HuH-7.5 (cell line): ENCODE measurements around the gene B3GNT2.
"Not testable (repeated sequence)": the region's sequence is repeated elsewhere in the genome, so short reads cannot be mapped to it uniquely, and the experiment has no call there.

Source experiments
- DNase-seq: peaks from one replicate; pipeline ENCODE4 v3.0.0; 2011; ENCODE audit warnings: low spot score

B3GNT2 gene

GRCh38 chr2:62185475-62186155 is 10.3 kb upstream of the B3GNT2 start:
- DNase-seq = no peak

DNA sequence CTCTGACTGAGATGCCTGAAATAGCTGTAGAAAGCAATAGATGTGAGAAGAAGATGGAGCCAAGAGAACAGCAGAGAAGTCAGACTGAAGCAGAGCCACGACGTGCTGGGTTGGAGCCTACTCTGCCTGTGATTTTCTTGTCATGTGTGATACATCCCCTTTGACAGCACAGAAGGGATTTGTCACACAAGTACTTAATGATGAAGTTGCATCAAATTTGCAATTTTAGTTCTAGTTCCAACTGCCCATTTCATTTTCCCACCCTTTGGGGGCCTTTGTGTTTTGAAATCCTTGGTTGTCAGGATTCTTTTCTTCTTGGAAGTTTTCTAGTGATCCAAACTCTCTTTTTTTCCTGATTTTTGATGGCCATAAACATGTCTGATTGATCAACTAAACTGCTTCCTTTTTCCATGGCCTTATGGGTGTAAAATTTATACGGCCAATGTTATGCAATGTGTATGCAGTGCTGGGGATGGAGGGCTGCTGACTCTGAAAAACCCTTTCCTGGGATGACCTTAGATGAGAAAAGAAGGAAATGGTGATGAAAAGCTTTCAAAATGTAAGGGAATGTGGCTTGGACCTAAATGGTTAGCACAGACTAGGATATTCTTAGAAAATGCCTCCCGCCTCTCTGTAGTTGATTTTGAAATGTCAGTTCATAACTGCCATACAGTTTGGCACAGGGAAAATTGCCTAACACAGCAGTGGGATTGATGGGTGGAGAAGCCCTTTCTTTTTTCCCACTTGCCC is 9.6 kb upstream of the B3GNT2 start:
- no peak for DNase-seq

- DNase-seq = no peak
Measured at GRCh38 chr2:62187246-62187645, 8.7 kb upstream of the B3GNT2 start.

DNA sequence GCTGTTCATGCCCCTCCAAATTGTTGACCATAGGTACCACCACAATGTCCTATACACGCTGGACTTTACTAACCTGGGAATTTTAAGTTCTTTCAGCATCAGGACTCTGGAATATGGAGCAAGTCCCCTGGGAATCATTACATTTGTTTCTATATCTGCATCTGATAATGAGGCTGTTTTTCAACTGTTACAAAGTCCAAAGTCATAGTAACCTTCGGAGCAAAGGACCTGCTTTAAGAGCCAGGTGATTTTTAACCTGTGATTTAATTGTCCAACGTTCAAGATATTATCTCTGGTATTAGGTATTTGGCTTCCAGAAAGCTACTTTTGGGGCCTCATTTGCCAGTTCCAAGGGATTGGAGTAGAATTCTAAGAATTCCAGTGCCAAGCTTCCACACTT is 7.5 kb upstream of the B3GNT2 start:
- no peak for DNase-seq

DNA sequence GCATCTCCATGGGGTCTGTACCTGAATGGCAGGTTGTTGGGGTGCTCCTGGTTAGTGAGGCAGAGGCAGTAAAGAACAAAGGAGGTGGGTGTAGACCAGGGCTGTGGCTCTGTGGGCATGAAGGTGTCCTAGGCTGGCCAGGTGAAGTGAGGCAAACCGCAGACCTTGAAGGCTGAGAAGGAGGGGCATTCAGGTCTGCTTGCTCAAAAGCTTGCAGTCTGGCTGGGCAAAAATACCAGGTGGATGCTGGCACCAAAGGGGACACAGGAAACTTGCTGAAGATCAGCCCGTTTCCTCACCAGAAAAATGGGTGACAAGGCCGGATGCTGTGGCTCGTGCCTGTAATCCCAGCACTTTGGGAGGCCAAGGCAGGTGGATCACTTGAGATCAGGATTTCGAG is 6.7 kb upstream of the B3GNT2 start:
- no peak for DNase-seq

GRCh38 chr2:62192811-62193210 is 3.1 kb upstream of the B3GNT2 start:
- no peak for DNase-seq

DNA sequence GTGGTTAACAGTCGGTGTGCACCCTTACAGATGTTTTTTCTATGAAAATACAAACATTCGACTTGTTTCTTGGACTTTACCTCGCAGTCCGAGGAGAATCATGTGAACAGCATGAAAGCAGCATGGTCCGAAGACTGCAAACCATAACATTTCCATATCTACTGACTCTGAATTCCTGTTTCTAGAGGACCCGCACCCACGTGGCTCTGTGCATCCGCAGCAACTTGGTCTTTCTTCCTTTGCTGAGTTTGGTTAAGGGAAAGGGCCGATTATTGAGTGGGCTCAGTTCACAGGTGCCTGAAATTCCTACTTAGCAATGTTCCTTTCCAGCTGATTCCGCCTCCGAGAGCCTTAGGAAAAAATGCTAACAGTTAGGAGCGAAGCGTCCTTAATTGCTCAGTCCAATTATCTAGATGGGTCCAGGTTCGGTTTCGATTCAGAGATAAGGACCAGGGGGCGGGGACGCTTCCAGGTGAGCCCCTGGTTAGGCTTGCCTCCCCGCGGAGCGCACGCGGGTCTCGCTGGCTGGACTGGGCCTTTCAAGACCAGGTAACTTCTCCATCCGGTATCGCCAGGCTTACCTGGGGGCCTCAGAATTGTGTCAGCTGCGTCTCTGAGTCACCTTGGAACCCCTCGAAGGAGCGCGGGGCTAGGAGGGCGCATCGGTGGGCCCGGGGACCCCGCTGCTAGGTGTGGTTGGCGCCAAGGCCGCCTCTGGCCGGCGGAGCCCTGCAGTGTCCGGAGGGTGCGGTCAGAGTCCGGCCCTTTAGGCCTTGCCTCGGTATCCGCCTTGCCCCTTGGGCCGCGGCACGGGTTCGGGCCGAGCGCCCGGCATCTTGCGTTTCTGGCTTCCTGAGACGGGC is 1.1 kb upstream of the B3GNT2 start:
- DNase-seq = no peak

DNA sequence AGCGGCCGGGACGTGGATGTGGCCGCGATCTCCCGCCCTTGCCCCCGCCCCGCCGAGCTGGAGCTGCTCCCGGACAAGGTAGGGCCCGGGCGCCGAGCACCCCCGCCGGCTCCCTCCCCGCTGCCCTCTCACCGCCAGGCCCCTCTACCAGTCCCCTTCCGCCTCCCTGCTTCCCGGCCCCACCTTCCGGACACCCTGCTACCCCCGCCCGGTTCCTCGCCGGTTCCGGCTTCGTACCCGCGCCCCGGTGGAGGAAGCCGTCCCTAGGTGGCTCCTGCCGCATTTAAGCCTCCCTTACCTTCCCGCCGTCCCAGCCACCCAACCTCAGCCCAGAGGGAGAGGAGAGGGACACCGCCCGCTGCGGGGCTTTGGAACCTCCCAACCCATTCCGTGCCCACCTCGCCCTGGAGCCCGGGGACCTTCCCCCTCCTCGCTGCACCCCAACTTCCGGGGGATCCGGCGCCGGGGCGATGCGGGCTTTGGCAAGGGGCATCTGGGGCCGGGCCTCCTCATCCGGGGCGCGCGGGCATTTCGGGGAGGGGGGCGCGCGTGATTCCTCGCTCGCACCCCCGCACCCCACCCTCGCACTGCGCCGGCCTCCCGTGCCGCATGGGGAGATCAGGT is 475 bp downstream of the B3GNT2 start:
- peak; percentile 52 for DNase-seq

GRCh38 chr2:62197011-62197924 is 1.4 kb downstream of the B3GNT2 start:
- DNase-seq = peak; percentile 62

DNA sequence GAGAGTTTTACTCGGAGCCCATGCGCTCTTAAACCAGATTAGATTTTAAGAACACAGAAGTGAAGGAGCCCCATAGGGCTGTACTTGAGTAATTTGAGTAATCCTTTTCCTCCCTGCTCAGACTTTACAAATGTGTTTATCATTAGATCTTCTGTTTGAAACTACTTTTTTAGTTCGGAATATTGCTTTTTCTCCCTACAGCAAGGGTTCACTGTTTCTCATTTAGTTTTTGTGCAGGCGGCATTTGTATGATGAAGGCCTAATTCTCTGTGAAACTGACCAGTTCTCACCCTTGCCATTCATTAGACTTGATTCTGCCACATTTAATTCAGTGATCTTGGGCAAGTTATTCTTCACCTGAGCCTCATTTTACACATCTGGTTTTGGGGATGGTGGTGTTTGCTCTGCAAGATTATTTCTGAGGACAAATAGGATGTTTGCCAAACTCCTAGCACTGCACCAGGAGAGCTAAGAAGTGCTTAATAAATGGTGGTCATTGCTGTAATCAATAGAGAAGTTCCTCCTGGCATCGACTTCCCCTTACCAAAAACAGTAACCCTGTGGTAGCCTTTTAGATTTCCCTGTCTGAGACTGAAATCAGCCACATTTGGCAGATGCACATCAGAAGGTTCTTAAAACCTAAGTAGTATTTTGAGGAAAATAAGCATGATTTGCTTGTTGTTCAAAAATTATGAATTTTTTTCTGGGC is 2.2 kb downstream of the B3GNT2 start:
- no peak for DNase-seq

- not testable (repeated sequence) for DNase-seq
Measured at GRCh38 chr2:62198854-62199253, 2.9 kb downstream of the B3GNT2 start.

GRCh38 chr2:62199392-62200125 is 3.6 kb downstream of the B3GNT2 start:
- no peak for DNase-seq

- no peak for DNase-seq
Measured at GRCh38 chr2:62200291-62200841, 4.5 kb downstream of the B3GNT2 start.

DNA sequence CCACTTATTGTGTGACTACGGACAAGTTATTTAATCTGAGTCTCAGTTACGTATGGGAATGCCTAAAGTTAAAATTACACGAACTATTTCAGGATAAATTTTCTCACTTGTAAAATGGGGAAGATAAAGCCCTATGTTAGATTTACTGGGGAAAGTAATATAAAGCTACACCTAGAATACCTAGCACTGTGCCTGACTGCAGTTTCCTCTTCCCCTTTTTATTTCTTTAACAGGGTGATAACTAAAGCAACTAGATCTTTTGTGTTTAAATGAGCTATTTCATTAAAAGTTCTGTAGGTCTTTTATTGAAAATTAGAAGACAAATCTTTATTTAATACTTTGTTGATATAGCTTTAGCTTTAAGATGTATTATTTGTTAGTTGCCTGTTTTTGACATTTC is 5.0 kb downstream of the B3GNT2 start:
- no peak for DNase-seq

DNA sequence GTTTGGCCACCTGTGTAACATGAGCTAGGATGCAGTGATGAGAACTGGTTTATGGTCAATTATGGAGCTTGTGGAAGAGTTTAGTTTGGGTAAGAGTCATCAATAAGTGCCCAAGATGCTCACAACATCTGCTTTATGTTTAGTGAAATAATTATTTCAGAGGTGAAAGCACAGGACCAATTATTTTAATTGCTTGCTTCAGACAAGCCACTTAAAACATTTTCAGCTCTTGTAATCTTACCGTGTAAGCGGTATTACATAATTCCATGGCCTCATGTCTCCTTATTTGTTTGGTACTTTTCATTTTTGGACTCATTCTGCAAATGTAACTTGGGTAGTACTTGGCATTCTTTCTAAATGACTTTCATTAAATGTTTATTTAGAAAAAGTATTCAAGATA is 5.4 kb downstream of the B3GNT2 start:
- no peak for DNase-seq

DNA sequence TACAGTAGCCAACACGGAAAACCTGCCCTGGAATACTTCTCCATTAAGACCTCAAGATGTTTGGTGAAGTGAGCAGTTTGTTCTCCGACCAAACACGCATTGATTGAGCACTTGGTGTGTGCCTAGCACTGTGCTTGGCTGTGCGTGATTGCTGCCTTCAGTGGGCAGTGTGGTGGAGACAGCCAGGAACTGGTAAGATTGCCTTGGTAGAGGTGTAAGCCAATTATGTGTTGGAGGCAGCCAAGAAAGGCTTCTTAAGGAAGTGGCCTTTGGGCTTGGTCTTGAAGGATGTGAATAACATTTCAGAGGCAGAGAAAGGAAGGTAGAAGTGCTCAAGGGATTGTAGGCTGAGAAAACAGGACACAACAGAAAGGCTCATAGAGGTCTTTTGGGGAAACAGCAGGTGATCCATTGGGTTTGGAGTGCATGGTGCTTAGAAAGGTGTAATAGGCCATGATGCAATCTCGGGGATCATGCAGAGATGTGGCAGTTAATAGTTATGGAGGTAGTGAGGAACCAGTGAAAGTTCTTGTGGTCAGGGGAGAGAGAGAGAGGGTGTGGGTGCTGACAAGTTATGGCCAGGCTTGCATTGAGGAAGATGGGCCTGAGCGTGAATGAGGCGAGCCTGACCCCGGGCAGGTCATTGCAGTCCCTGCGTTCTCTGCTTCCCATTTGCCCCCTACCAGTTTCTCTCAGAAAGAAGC is 6.3 kb downstream of the B3GNT2 start:
- no peak for DNase-seq

- no peak for DNase-seq
Measured at GRCh38 chr2:62202729-62203128, 6.8 kb downstream of the B3GNT2 start.

DNA sequence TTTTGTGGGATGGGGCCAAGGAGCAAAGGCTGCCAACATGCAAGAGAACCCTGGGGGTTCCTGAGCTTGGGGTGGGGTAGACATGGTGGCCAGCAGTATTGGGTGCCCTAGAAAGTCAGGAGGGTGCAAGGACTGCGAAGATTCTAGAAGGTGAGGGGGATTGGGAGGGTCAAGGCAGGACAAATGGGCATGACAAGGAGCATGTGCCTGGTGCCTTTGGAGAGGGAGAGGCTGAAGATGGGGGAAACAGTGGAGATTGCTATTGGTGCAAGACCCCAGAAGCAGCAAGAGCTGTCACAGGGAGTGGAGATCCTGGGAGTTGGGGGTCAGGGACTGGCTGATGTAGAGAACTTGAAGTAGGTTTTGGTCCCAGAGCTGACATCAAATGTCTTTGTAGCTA is 7.5 kb downstream of the B3GNT2 start:
- DNase-seq = no peak

GRCh38 chr2:62204998-62205496 is 9.1 kb downstream of the B3GNT2 start:
- no peak for DNase-seq
